Endothelial cell (in vitro differentiated cells): ENCODE data around the gene TRAP1. TPM values are rescaled to one million over a fixed set of nuclear protein-coding genes. Genes with fewer than 3 reads are reported as not detected.

Source experiments
- DNase-seq: peaks from one replicate; pipeline ENCODE4 v3.0.0; 2021; ENCODE audit warnings: low spot score
- H3K27ac Mint-ChIP-seq: one replicate; pipeline ENCODE4 v1.8.0; 2021; ENCODE audit warnings: mixed read lengths, inconsistent platforms; ENCODE audit not compliant: unreplicated experiment
- H3K27me3 Mint-ChIP-seq: one replicate; pipeline ENCODE4 v1.8.0; 2021; ENCODE audit warnings: mild to moderate bottlenecking, moderate library complexity, mixed read lengths, inconsistent platforms; ENCODE audit not compliant: unreplicated experiment
- H3K36me3 Mint-ChIP-seq: one replicate; pipeline ENCODE4 v1.8.0; 2021; ENCODE audit warnings: mild to moderate bottlenecking, low read depth, mixed read lengths, inconsistent platforms; ENCODE audit not compliant: unreplicated experiment
- H3K4me1 Mint-ChIP-seq: one replicate; pipeline ENCODE4 v1.8.0; 2021; ENCODE audit warnings: mild to moderate bottlenecking, mixed read lengths, inconsistent platforms; ENCODE audit not compliant: unreplicated experiment
- H3K4me3 Mint-ChIP-seq: one replicate; pipeline ENCODE4 v1.8.0; 2021; ENCODE audit warnings: mild to moderate bottlenecking, mixed read lengths, inconsistent platforms; ENCODE audit not compliant: unreplicated experiment
- H3K9me3 Mint-ChIP-seq: one replicate; pipeline ENCODE4 v1.8.0; 2021; ENCODE audit warnings: mixed read lengths, inconsistent platforms; ENCODE audit not compliant: unreplicated experiment
- CTCF ChIP-seq: fragments of 200-600 bp; sonication (generic); IDR thresholded peaks from one replicate; pipeline ENCODE4 v1.5.0; 2021; ENCODE audit warnings: antibody characterized with exemption; ENCODE audit not compliant: unreplicated experiment
- total RNA-seq: library from RNA; stranded (reverse); fragmentation: NEBNext Ultra II Directional; extraction: Animal tissue kit (Norgen Biotek cat#: 25700); gene quantifications from one replicate; pipeline ENCODE4 v1.2.1, GENCODE V29; 2021; ENCODE audit not compliant: unreplicated experiment

Gene TRAP1
- total RNA-seq, 1 donor from 2014 or later: 104 TPM

GRCh38 chr16:3726021-3726687 is 8.8 kb upstream of the TRAP1 start:
- Mint-ChIP-seq H3K4me3 (no peak overlapping the region), H3K27ac (no peak overlapping the region), H3K9me3 (no peaks in the 10 kb centered on the region), H3K4me1 (no peaks in the 10 kb centered on the region), H3K36me3 (peaks cover 22% of the 10 kb centered on the region), H3K27me3 (peaks cover 8% of the 10 kb centered on the region)
- DNase-seq: no peak
- no peak for TF ChIP-seq CTCF

GRCh38 chr16:3725276-3725675 is 8.0 kb upstream of the TRAP1 start:
- Mint-ChIP-seq H3K27ac (no peak overlapping the region), H3K27me3 (peaks cover 4% of the 10 kb centered on the region)

GRCh38 chr16:3722508-3722907 is 5.2 kb upstream of the TRAP1 start:
- Mint-ChIP-seq H3K4me3 (no peak overlapping the region), H3K36me3 (peaks cover 6% of the 10 kb centered on the region), H3K27me3 (peaks cover 4% of the 10 kb centered on the region), H3K4me1 (peaks cover 5% of the 10 kb centered on the region), H3K27ac (no peak overlapping the region), H3K9me3 (no peaks in the 10 kb centered on the region)
- TF ChIP-seq CTCF: no peak
- DNase-seq: no peak

More at GRCh38 chr16:3725276-3725675, 8.0 kb upstream of the TRAP1 start:
- Mint-ChIP-seq H3K4me1 (no peaks in the 10 kb centered on the region), H3K4me3 (no peak overlapping the region), H3K36me3 (peaks cover 17% of the 10 kb centered on the region), H3K9me3 (no peaks in the 10 kb centered on the region)
- TF ChIP-seq CTCF: no peak
- DNase-seq: no peak

GRCh38 chr16:3720418-3720817 is 3.1 kb upstream of the TRAP1 start:
- H3K27ac Mint-ChIP-seq: no peak overlapping the region
- H3K4me1 Mint-ChIP-seq: peaks cover 10% of the 10 kb centered on the region
- peaks cover 4% of the 10 kb centered on the region for H3K27me3 Mint-ChIP-seq
- DNase-seq: no peak
- H3K36me3 Mint-ChIP-seq: no peaks in the 10 kb centered on the region
- no peaks in the 10 kb centered on the region for H3K9me3 Mint-ChIP-seq
- no peak for TF ChIP-seq CTCF
- H3K4me3 Mint-ChIP-seq: no peak overlapping the region

GRCh38 chr16:3718628-3719027 is 1.3 kb upstream of the TRAP1 start:
- H3K9me3 Mint-ChIP-seq: no peaks in the 10 kb centered on the region
- peaks cover 3% of the 10 kb centered on the region for H3K36me3 Mint-ChIP-seq
- H3K4me3 Mint-ChIP-seq: peak overlapping the region; percentile 82
- H3K27me3 Mint-ChIP-seq: peaks cover 7% of the 10 kb centered on the region
- H3K27ac Mint-ChIP-seq: no peak overlapping the region
- no peak for DNase-seq
- peaks cover 16% of the 10 kb centered on the region for H3K4me1 Mint-ChIP-seq
- no peak for TF ChIP-seq CTCF
